Endodermal cell (in vitro differentiated cells): ENCODE measurements around the gene BBS12. TPM values are rescaled to one million over a fixed set of nuclear protein-coding genes. Genes with fewer than 3 reads are reported as not detected.

Experiments
- DNase-seq: peaks from one replicate; pipeline ENCODE4 v3.0.0-alpha.2; 2017
- H3K27ac ChIP-seq: 2 replicates; pipeline ENCODE4 v1.5.1; 2013; ENCODE audit warnings: mild to moderate bottlenecking, low read depth, low read length, moderate library complexity
- H3K27me3 ChIP-seq: 2 replicates; pipeline ENCODE4 v1.6.1; 2013; ENCODE audit warnings: mild to moderate bottlenecking, low read length, moderate library complexity; ENCODE audit not compliant: insufficient read depth, control insufficient read depth, poor library complexity, severe bottlenecking
- H3K36me3 ChIP-seq: 2 replicates; pipeline ENCODE4 v1.7.0; 2013; ENCODE audit warnings: mild to moderate bottlenecking, low read length, moderate library complexity; ENCODE audit not compliant: control insufficient read depth, insufficient read depth
- H3K4me1 ChIP-seq: one replicate; pipeline ENCODE4 v1.7.0; 2013; ENCODE audit warnings: low read length; ENCODE audit not compliant: control insufficient read depth, insufficient read depth
- H3K4me3 ChIP-seq: 2 replicates; pipeline ENCODE4 v1.5.1; 2013; ENCODE audit warnings: mild to moderate bottlenecking, low read length, moderate library complexity
- H3K9ac ChIP-seq: 2 replicates; pipeline ENCODE4 v1.6.1; 2013; ENCODE audit warnings: mild to moderate bottlenecking, low read length, moderate library complexity; ENCODE audit not compliant: poor library complexity, severe bottlenecking; ENCODE audit errors: extremely low read depth
- H3K9me3 ChIP-seq: 2 replicates; pipeline ENCODE4 v1.6.1; 2013; ENCODE audit warnings: mild to moderate bottlenecking, low read length, moderate library complexity; ENCODE audit not compliant: control insufficient read depth
- H3K27ac Mint-ChIP-seq: 2 replicates; pipeline ENCODE4 v1.8.0; 2020; ENCODE audit warnings: mixed read lengths
- H3K27me3 Mint-ChIP-seq: 2 replicates; pipeline ENCODE4 v1.8.0; 2021; ENCODE audit warnings: mild to moderate bottlenecking, mixed read lengths; ENCODE audit not compliant: insufficient read depth
- H3K36me3 Mint-ChIP-seq: 2 replicates; pipeline ENCODE4 v1.8.0; 2020; ENCODE audit warnings: low read depth, mixed read lengths
- H3K4me1 Mint-ChIP-seq: 2 replicates; pipeline ENCODE4 v1.8.0; 2020; ENCODE audit warnings: mixed read lengths
- H3K4me3 Mint-ChIP-seq: 2 replicates; pipeline ENCODE4 v1.8.0; 2020; ENCODE audit warnings: mild to moderate bottlenecking, moderate library complexity, mixed read lengths
- H3K9me3 Mint-ChIP-seq: 2 replicates; pipeline ENCODE4 v1.8.0; 2020; ENCODE audit warnings: mild to moderate bottlenecking, mixed read lengths
- WGBS, 2 experiments: methylation state at CpG; one replicate each; pipeline versions ENCODE4 v1.1.5 to v1.1.7; 2013; ENCODE audit warnings: missing lambda C conversion rate in 2 of 2, mixed read lengths in 1 of 2; ENCODE audit not compliant: insufficient coverage in 1 of 2, insufficient read length in 1 of 2; 5-methylcytosine and 5-hydroxymethylcytosine counted together
- total RNA-seq, 2 donors: library from RNA; stranded (reverse); fragmentation: NEBNext Ultra II Directional in 1 of 2; extraction: Animal tissue kit (Norgen Biotek cat#: 25700) in 1 of 2; gene quantifications; 2 replicates in 1 of 2; 3 replicates in 1 of 2; pipeline ENCODE4 v1.2.1, GENCODE V29; 2021
- TF ChIP-seq, protein P1 (sequence below): fragments of 200-600 bp; sonication (generic); conservative IDR thresholded peaks from 2 replicates; pipeline ENCODE4 v1.5.0; 2021; ENCODE audit warnings: antibody characterized with exemption, mild to moderate bottlenecking

BBS12 gene
- total RNA-seq, 2 donors from 2014 or later: 4.1 to 4.2 TPM

DNA sequence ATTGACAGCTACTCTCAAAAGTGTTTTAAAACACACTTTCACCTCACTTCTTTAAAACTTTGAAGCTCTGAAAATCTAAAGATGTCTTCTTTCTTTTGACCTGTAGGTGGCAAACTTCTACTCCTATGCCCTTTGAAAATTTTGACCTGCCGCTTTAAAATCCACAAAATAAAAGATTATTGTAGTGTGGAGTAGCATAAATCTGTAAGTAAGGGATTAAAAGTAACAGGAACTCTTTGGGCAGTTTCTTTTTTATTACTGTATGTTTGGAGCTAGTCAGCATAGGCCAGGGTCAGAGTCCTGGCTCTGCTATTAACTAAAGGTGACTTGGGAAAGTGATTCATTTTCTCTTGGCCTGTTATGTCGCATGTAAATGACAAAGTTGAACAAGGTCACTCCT is 25.5 kb downstream of the BBS12 start:
- TF ChIP-seq, protein P1, sequence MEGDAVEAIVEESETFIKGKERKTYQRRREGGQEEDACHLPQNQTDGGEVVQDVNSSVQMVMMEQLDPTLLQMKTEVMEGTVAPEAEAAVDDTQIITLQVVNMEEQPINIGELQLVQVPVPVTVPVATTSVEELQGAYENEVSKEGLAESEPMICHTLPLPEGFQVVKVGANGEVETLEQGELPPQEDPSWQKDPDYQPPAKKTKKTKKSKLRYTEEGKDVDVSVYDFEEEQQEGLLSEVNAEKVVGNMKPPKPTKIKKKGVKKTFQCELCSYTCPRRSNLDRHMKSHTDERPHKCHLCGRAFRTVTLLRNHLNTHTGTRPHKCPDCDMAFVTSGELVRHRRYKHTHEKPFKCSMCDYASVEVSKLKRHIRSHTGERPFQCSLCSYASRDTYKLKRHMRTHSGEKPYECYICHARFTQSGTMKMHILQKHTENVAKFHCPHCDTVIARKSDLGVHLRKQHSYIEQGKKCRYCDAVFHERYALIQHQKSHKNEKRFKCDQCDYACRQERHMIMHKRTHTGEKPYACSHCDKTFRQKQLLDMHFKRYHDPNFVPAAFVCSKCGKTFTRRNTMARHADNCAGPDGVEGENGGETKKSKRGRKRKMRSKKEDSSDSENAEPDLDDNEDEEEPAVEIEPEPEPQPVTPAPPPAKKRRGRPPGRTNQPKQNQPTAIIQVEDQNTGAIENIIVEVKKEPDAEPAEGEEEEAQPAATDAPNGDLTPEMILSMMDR: peak; percentile 87
- no peaks in the 10 kb centered on the region for H3K27me3 ChIP-seq
- Mint-ChIP-seq H3K4me3 (no peak overlapping the region), H3K9me3 (no peaks in the 10 kb centered on the region), H3K27me3 (no peaks in the 10 kb centered on the region), H3K36me3 (no peaks in the 10 kb centered on the region), H3K27ac (no peak overlapping the region), H3K4me1 (peaks cover 8% of the 10 kb centered on the region)
- no peaks in the 10 kb centered on the region for H3K36me3 ChIP-seq
- 45% methylated on average over 2 of the region's 2 CpGs; no CpG with 5 or more reads in 1 of the 2 experiments for whole genome bisulfite sequencing, 2 experiments
- DNase-seq: no peak
- no peak overlapping the region for H3K9ac ChIP-seq
- H3K4me1 ChIP-seq: no peaks in the 10 kb centered on the region
- H3K27ac ChIP-seq: no peak overlapping the region
- no peaks in the 10 kb centered on the region for H3K9me3 ChIP-seq
- H3K4me3 ChIP-seq: no peak overlapping the region

DNA sequence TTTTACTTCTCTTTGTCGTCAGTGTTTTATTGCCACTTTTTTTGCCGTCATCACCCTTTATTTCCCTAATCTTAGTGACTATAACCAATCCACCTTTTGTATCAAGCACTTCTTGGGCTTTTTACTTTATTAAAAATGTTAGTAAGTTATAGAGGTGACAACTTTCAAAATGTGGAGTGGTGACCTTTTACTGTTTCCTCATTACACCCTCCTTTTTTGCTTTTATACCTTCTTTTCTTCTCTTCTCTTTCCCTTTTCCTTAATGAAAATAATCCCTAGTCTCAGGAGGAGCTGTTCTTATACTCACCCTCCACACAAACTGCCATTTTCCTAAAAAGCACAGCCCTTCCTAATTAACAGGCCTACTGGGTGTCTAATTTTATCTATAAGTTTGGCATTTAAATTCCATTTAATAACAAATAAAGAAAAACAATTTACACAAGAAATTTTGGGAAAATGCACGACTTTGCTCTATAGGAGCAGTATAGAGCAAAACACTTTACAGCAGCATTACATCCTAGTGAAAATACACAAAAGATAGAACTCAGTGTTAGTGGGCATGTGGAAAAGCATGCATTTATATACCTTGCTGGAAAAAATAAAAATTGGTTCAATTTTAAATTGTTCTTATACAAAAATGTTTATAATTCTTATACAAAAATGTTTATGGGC is 27.3 kb downstream of the BBS12 start:
- H3K27ac ChIP-seq: no peak overlapping the region
- Mint-ChIP-seq H3K4me1 (peaks cover 10% of the 10 kb centered on the region), H3K36me3 (no peaks in the 10 kb centered on the region), H3K27ac (no peak overlapping the region), H3K9me3 (no peaks in the 10 kb centered on the region), H3K4me3 (no peak overlapping the region), H3K27me3 (no peaks in the 10 kb centered on the region)
- TF ChIP-seq, protein P1: peak; percentile 67
- H3K4me1 ChIP-seq: no peaks in the 10 kb centered on the region
- no peaks in the 10 kb centered on the region for H3K27me3 ChIP-seq
- no peak for DNase-seq
- H3K9me3 ChIP-seq: no peaks in the 10 kb centered on the region
- 33 to 79% methylated on average over 1 to 3 of the region's 3 CpGs for WGBS, 2 experiments
- no peak overlapping the region for H3K9ac ChIP-seq
- no peaks in the 10 kb centered on the region for H3K36me3 ChIP-seq
- no peak overlapping the region for H3K4me3 ChIP-seq

DNA sequence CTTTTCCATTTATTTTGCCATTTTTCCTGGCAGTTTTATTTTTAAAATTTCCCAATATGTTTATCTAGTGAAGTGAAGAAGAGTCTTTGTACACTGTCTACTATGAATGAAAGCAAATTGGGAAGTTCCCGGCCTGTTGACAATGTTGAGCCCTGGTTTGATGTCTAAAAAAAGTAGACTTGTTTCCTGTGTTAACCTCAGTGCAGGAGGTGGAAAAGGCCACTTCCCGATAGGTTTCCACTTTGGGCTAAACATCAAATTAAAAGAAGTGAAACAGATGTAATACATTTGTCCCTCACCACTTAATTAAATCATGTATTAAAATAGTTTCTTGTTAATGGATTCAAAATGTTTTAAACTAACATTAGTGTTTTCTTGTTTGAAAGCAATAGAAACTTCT is 30.0 kb downstream of the BBS12 start:
- Histone ChIP-seq H3K36me3 (no peaks in the 10 kb centered on the region), H3K27me3 (no peaks in the 10 kb centered on the region), H3K4me3 (no peak overlapping the region), H3K9ac (no peak overlapping the region), H3K9me3 (no peaks in the 10 kb centered on the region), H3K27ac (no peak overlapping the region), H3K4me1 (no peaks in the 10 kb centered on the region)
- H3K4me3 Mint-ChIP-seq: no peak overlapping the region
- TF ChIP-seq, protein P1: no peak
- H3K27me3 Mint-ChIP-seq: no peaks in the 10 kb centered on the region
- H3K36me3 Mint-ChIP-seq: no peaks in the 10 kb centered on the region
- WGBS, 2 experiments: 92 to 100% methylated on average over 1 to 2 of the region's 2 CpGs
- H3K27ac Mint-ChIP-seq: no peak overlapping the region
- H3K4me1 Mint-ChIP-seq: peaks cover 17% of the 10 kb centered on the region
- no peaks in the 10 kb centered on the region for H3K9me3 Mint-ChIP-seq
- no peak for DNase-seq
